Lung (tissue), 12 donors: ENCODE measurements around the gene LIX1L. TPM values are rescaled to one million over a fixed set of nuclear protein-coding genes. Genes with fewer than 3 reads are reported as not detected.

Experiments used
- ATAC-seq: fragments of 200-7000 bp; cut with Tn5 transposase; one replicate; pipeline ENCODE4 v1.9.1; 2020; ENCODE audit warnings: moderate number of reproducible peaks; ENCODE audit not compliant: insufficient read depth, low FRiP score
- DNase-seq, 3 donors: peaks; one replicate each; pipeline ENCODE4 v3.0.0-alpha.2; 2013 to 2017
- H3K27ac ChIP-seq, 2 donors: one replicate each; pipeline ENCODE4 v1.5.1; 2013; ENCODE audit warnings: mild to moderate bottlenecking in 2 of 2, moderate library complexity in 2 of 2, control low read depth in 1 of 2, inconsistent platforms in 1 of 2, low read depth in 1 of 2, low read length in 1 of 2
- H3K27me3 ChIP-seq, 3 donors: one replicate each; pipeline ENCODE4 v1.5.1; 2013; ENCODE audit warnings: low read length in 2 of 3; ENCODE audit not compliant: control insufficient read depth in 3 of 3, insufficient read depth in 3 of 3
- H3K36me3 ChIP-seq, 4 donors: one replicate each; pipeline ENCODE4 v1.5.1; 2013; ENCODE audit warnings: low read length in 4 of 4, mild to moderate bottlenecking in 1 of 4, moderate library complexity in 1 of 4; ENCODE audit not compliant: control insufficient read depth in 4 of 4, insufficient read depth in 4 of 4
- H3K4me1 ChIP-seq, 5 donors: one replicate each; pipeline ENCODE4 v1.5.1; 2013; ENCODE audit warnings: low read length in 5 of 5, mild to moderate bottlenecking in 2 of 5, moderate library complexity in 1 of 5; ENCODE audit not compliant: control insufficient read depth in 5 of 5, insufficient read depth in 5 of 5
- H3K4me3 ChIP-seq: one replicate; pipeline ENCODE4 v1.5.1; 2013; ENCODE audit warnings: mild to moderate bottlenecking, control low read depth, moderate library complexity
- H3K9ac ChIP-seq, 2 donors: one replicate each; pipeline ENCODE4 v1.5.1; 2013; ENCODE audit warnings: low read length in 2 of 2, control low read depth in 1 of 2; ENCODE audit not compliant: insufficient read depth in 1 of 2
- H3K9me3 ChIP-seq, 4 donors: one replicate each; pipeline ENCODE4 v1.5.1; 2013; ENCODE audit warnings: low read length in 3 of 4, mild to moderate bottlenecking in 1 of 4, moderate library complexity in 1 of 4; ENCODE audit not compliant: control insufficient read depth in 4 of 4, insufficient read depth in 3 of 4
- WGBS, 2 donors: extraction: QIAGEN DNeasy Blood & Tissue Kit; methylation state at CpG; one replicate each; pipeline ENCODE4 v1.1.7; 2013; 5-methylcytosine and 5-hydroxymethylcytosine counted together
- polyA plus RNA-seq, 2 donors: library from polyadenylated mRNA; stranded (reverse); fragments of 200-250 nt; gene quantifications; one replicate each; pipeline ENCODE4 v1.2.1, GENCODE V29; 2013
- total RNA-seq, 2 donors: library from RNA; depleted of rRNA in 1 of 2; stranded (reverse); fragments of >200 nt in 1 of 2; gene quantifications; one replicate each; pipeline ENCODE4 v1.2.1, GENCODE V29; 2014 to 2021
- TF ChIP-seq, protein P1 (sequence below): IDR thresholded peaks from 2 replicates; pipeline ENCODE4 v1.5.1; 2012; ENCODE audit warnings: mild to moderate bottlenecking; ENCODE audit errors: control extremely low read depth, extremely low read depth
- donor health status: control.
- donor health status: control.
- donor health status: Bipolar disorder and iron deficiency.
- donor health status: healthy.
- donor health status: DM: yes; HTN: yes; CAD: no.

Gene LIX1L
- total and polyA plus RNA-seq, 4 donors, result 7.0 to 30.9 (median 18.9) TPM

DNA sequence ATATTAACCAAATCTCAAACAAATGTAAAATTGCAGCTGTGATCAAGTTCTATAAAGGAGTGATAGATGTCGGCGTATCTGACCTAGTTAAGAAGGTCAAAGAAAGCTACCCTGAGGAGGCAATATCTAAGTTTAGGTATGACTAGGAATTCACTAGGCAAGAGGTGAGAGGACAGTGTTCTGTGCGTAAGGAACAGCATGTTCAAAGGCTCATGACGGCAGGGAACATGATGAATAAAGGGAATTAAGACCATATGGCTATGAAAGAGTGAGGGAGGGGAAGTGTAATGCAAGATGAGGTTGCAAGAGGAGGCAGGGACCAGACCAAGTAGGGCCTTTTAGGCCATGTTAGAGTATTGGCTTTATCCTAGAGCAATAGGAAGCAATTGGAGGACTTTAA, 8.6 kb downstream of the LIX1L start:
- Histone ChIP-seq H3K27me3 (no peaks in the 10 kb centered on the region), H3K4me1 (peaks cover 0 to 4% (median 3%) of the 10 kb centered on the region in 5 donors), H3K9ac (no peak overlapping the region), H3K27ac (no peak overlapping the region), H3K36me3 (peaks cover 0 to 16% (median 10%) of the 10 kb centered on the region in 4 donors), H3K4me3 (no peak overlapping the region), H3K9me3 (no peaks in the 10 kb centered on the region)
- 92 to 96% methylated on average over 4 of the region's 4 CpGs for WGBS, 2 donors
- TF ChIP-seq, protein P1, sequence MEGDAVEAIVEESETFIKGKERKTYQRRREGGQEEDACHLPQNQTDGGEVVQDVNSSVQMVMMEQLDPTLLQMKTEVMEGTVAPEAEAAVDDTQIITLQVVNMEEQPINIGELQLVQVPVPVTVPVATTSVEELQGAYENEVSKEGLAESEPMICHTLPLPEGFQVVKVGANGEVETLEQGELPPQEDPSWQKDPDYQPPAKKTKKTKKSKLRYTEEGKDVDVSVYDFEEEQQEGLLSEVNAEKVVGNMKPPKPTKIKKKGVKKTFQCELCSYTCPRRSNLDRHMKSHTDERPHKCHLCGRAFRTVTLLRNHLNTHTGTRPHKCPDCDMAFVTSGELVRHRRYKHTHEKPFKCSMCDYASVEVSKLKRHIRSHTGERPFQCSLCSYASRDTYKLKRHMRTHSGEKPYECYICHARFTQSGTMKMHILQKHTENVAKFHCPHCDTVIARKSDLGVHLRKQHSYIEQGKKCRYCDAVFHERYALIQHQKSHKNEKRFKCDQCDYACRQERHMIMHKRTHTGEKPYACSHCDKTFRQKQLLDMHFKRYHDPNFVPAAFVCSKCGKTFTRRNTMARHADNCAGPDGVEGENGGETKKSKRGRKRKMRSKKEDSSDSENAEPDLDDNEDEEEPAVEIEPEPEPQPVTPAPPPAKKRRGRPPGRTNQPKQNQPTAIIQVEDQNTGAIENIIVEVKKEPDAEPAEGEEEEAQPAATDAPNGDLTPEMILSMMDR, result no peak
- no peak for ATAC-seq
- DNase-seq, result no peak

DNA sequence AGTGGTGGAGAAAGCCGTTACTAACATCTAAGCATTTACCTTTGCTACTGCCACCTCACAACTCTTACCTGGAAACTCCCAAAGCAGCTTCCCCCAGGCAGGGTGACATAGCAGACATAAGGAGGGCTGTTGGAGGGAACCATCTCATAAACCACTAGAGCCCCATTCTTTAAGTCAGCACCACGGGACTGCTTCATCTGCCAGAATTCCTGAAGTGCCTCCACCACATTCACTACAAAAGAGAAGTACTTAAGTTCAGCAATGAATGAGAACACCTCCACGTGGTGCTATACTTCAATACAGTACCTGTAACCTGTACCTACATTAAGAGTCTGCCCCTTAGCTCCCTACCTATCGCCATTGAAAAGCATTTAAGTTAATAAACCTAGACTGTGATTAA, 10.3 kb downstream of the LIX1L start:
- peak overlapping the region in 1 of 2 donors; percentile 6 for H3K27ac ChIP-seq
- DNase-seq (peak in 2 of 3 donors; percentile 16 to 54), ATAC-seq (no peak)
- H3K36me3 ChIP-seq, result peaks cover 0 to 20% (median 13%) of the 10 kb centered on the region in 4 donors
- H3K4me1 ChIP-seq, result peaks cover 0 to 3% (median 0%) of the 10 kb centered on the region in 5 donors
- 77 to 87% methylated on average over 4 of the region's 4 CpGs for WGBS, 2 donors
- H3K27me3 ChIP-seq, result no peaks in the 10 kb centered on the region
- no peaks in the 10 kb centered on the region for H3K9me3 ChIP-seq
- TF ChIP-seq, protein P1, result no peak
- H3K4me3 ChIP-seq, result no peak overlapping the region
- no peak overlapping the region for H3K9ac ChIP-seq

DNA sequence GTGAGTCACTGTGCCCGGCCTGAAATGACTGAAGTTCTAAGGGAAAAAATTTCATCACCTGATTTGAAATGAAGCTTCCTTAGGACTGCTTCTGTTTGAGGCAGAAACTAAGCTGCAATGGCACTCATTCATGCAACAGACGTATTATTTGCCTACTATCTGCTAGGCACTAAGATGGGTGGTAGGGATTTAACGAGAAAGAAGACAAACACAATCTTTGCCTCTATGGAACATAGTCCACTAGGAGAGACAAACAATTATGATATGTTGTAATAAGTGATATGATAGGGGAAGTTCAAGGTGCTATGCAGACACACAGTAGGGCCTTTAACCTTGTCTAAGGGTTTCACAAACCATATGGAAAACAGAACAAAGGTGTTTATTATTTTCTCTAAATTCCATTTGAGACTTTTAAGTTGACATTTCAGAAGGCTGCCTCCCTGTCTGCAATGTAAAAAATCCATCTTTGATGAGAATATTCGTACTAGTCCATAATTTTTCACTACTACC, 11.3 kb downstream of the LIX1L start:
- peaks cover 0 to 17% (median 12%) of the 10 kb centered on the region in 4 donors for H3K36me3 ChIP-seq

More for the DNA sequence above, 11.3 kb downstream of the LIX1L start:
- H3K27ac ChIP-seq, result no peak overlapping the region
- no peaks in the 10 kb centered on the region for H3K27me3 ChIP-seq
- DNase-seq, result no peak
- peaks cover 0 to 3% (median 0%) of the 10 kb centered on the region in 5 donors for H3K4me1 ChIP-seq
- no peaks in the 10 kb centered on the region for H3K9me3 ChIP-seq
- TF ChIP-seq, protein P1, result no peak
- 94 to 96% methylated on average over 4 of the region's 4 CpGs for WGBS, 2 donors
- no peak overlapping the region for H3K9ac ChIP-seq
- H3K4me3 ChIP-seq, result no peak overlapping the region
- no peak for ATAC-seq
